Measurements from ENCODE around the gene NYNRIN.

The NYNRIN gene

DNA sequence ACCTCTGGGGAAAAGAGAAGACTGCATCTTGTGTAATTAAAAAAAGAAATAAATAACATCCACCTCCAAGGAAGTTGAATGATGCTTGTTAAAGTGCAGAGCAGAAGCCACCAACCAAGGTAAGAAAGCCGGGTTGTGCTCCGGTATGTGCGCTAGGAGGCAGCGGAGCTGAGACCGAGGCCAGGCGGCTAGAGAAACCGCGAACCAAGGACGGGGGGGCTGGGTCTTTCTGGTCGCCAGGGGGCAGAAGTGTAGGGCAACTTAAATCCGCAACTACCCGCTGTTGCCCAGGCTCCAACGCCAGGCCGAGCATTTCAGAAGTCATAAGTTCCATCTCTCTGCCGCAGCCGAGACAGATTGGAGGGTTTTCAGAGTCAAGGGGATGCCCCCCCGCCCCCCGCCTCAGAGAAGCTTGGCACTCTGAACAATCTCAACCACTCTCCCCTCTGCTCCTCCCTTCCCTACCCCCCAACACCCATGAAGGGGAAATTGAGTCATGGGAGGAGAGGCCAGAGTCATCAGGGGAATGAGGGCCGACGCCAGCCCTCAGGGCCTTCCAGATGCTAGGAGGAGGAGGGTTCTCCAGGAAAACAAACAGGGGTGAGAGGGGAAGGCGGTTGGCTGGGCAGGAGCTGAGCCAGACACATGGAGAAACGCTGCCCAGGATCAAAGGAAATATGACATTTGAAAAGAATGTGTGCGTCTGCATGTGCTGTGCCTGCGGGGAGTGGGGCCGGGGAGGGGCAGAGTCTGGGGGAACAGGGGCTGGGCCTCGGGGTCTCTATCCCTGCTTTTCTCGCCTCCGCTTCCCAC lies 33.0 kb upstream of the NYNRIN start:
- ChIA-PET POLR2A (interaction anchor here (0.7 to 2.4 kb wide), 5 partner anchors 24 to 71 kb away, joined by 4 to 8 read pairs (median 6); partner anchors contain the start of genes CBLN3 and KHNYN), CTCF (interaction anchor here (0.7 to 2.3 kb wide), 33 partner anchors 10 to 150 kb away, joined by 3 to 81 read pairs (median 5); partner anchors contain the start of genes ADCY4, CBLN3, KHNYN and MDP1)
- peaks cover 0 to 23% (median 6%) of the 10 kb centered on the region in 5 experiments for H3K27me3 ChIP-seq (replicated peaks in 2 of 5; ENCODE audit: control insufficient read depth in 4 of 5, insufficient read depth in 5 of 5, low read length in 4 of 5)
- no peaks in the 10 kb centered on the region for H3K36me3 ChIP-seq (ENCODE audit: control insufficient read depth in 4 of 4, insufficient read depth in 4 of 4, low read length in 3 of 4)
- peak; percentile 95 to 98 (median 97) for DNase-seq
- 1% methylated on average over 17 of the region's 28 CpGs for WGBS (ENCODE audit: insufficient coverage)
- H3K27ac ChIP-seq (ENCODE audit: insufficient read depth in 1 of 2, low read depth in 1 of 2, low read length in 2 of 2, poor library complexity in 1 of 2, severe bottlenecking in 2 of 2) = no peak overlapping the region
- H3K4me1 ChIP-seq (ENCODE audit: control extremely low read depth in 1 of 4, control insufficient read depth in 4 of 4, insufficient read depth in 4 of 4, low read length in 3 of 4) = peaks cover 0 to 33% (median 32%) of the 10 kb centered on the region in 4 experiments
- no peaks in the 10 kb centered on the region for H3K9me3 ChIP-seq (ENCODE audit: control extremely low read depth in 1 of 5, control insufficient read depth in 4 of 5, insufficient read depth in 2 of 5, low read depth in 1 of 5, low read length in 4 of 5)
- peak overlapping the region in 1 of 7 experiments; percentile 69 for H3K4me3 ChIP-seq (ENCODE audit: control insufficient read depth in 1 of 7, extremely low read depth in 1 of 7, insufficient read depth in 4 of 7, low read depth in 2 of 7, low read length in 6 of 7)

DNA sequence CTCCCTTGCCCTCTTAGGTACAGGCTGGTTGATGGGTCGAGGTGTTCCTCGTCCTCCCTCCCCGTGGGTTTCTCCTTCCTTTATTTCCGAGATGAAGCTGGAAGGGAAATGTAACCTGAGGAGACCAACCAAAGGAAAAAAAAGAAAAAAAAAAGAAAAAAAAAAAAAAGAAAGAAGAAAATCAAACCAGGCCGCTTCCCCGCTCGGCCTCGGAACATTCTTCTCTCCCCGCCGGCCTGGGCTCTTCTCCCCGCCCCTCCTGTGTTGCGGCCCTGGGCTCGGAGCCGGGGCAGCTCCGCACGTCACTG lies 32.4 kb upstream of the NYNRIN start:
- no peak for DNase-seq
- no peaks in the 10 kb centered on the region for H3K36me3 ChIP-seq (ENCODE audit: control insufficient read depth in 4 of 4, insufficient read depth in 4 of 4, low read length in 3 of 4)
- no peaks in the 10 kb centered on the region for H3K9me3 ChIP-seq (ENCODE audit: control extremely low read depth in 1 of 5, control insufficient read depth in 4 of 5, insufficient read depth in 2 of 5, low read depth in 1 of 5, low read length in 4 of 5)
- no peak overlapping the region for H3K27ac ChIP-seq (ENCODE audit: insufficient read depth in 1 of 2, low read depth in 1 of 2, low read length in 2 of 2, poor library complexity in 1 of 2, severe bottlenecking in 2 of 2)
- POLR2A ChIA-PET = interaction anchor here (1.0 to 2.4 kb wide), 3 partner anchors 64 to 70 kb away, joined by 4 to 7 read pairs (median 6); partner anchors contain the start of genes CBLN3 and KHNYN
- peak overlapping the region in 4 of 7 experiments; percentile 23 to 69 (median 57) for H3K4me3 ChIP-seq (ENCODE audit: control insufficient read depth in 1 of 7, extremely low read depth in 1 of 7, insufficient read depth in 4 of 7, low read depth in 2 of 7, low read length in 6 of 7)
- peaks cover 0 to 33% (median 32%) of the 10 kb centered on the region in 4 experiments for H3K4me1 ChIP-seq (ENCODE audit: control extremely low read depth in 1 of 4, control insufficient read depth in 4 of 4, insufficient read depth in 4 of 4, low read length in 3 of 4)
- CTCF ChIA-PET = interaction anchor here (0.7 to 2.3 kb wide), 22 partner anchors 10 to 124 kb away, joined by 3 to 81 read pairs (median 11); partner anchors contain the start of genes ADCY4, CBLN3, KHNYN and NYNRIN
- peaks cover 0 to 23% (median 6%) of the 10 kb centered on the region in 5 experiments for H3K27me3 ChIP-seq (replicated peaks in 2 of 5; ENCODE audit: control insufficient read depth in 4 of 5, insufficient read depth in 5 of 5, low read length in 4 of 5)
- WGBS (ENCODE audit: insufficient coverage) = 0% methylated on average over 3 of the region's 16 CpGs

DNA sequence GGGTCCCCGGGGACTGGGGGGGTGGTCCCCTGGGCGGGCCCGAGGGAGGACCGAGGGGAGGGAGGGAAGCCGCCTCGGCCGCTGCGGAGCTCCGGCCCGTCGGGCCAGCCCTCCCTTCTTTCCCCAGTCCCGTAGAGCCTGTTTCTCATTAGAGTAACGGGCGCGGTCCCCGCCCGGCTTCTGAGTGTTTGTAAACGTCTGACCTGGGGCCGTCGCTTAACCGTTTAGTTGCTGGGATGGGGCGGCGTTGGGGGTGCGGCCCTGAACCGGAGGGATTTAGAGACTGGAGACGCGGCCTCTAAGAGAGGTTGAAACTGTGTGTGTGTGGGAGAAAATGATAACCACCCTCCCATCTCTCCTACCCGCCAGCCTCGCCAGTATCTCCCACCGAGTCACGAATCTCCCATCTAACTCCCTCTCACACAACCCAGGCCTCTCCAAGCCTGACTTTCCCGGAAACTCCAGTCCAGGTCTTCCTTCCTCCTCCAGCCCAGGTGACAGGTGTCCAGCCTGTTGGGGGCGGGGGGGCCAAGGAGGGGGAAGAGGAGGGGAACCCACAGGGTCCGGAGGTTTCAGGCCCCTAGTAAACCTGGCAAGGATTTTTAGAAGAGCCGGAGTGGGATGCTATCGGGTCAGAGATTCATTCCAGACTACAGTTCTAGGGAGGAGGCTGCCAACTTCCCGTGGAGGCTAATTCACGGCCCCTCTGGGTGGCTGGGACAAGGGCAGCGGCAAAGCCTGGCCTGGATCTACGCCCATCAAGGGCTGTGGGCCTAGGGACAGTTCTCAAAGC lies 31.9 kb upstream of the NYNRIN start:
- H3K27me3 ChIP-seq (replicated peaks in 2 of 5; ENCODE audit: control insufficient read depth in 4 of 5, insufficient read depth in 5 of 5, low read length in 4 of 5) = peaks cover 0 to 23% (median 6%) of the 10 kb centered on the region in 5 experiments
- peak in 2 of 3 donors; percentile 34 to 48 for DNase-seq
- H3K4me1 ChIP-seq (ENCODE audit: control extremely low read depth in 1 of 4, control insufficient read depth in 4 of 4, insufficient read depth in 4 of 4, low read length in 3 of 4) = peaks cover 0 to 33% (median 32%) of the 10 kb centered on the region in 4 experiments
- no peaks in the 10 kb centered on the region for H3K36me3 ChIP-seq (ENCODE audit: control insufficient read depth in 4 of 4, insufficient read depth in 4 of 4, low read length in 3 of 4)
- ChIA-PET POLR2A (interaction anchor here (1.0 to 2.4 kb wide), 3 partner anchors 63 to 69 kb away, joined by 4 to 7 read pairs (median 6); partner anchors contain the start of genes CBLN3 and KHNYN), CTCF (interaction anchor here (0.7 to 2.3 kb wide), 17 partner anchors 10 to 70 kb away, joined by 3 to 81 read pairs (median 12); partner anchors contain the start of genes ADCY4, CBLN3, KHNYN and NYNRIN)
- H3K27ac ChIP-seq (ENCODE audit: insufficient read depth in 1 of 2, low read depth in 1 of 2, low read length in 2 of 2, poor library complexity in 1 of 2, severe bottlenecking in 2 of 2) = no peak overlapping the region
- 4% methylated on average over 18 of the region's 40 CpGs for WGBS (ENCODE audit: insufficient coverage)
- no peaks in the 10 kb centered on the region for H3K9me3 ChIP-seq (ENCODE audit: control extremely low read depth in 1 of 5, control insufficient read depth in 4 of 5, insufficient read depth in 2 of 5, low read depth in 1 of 5, low read length in 4 of 5)
- H3K4me3 ChIP-seq (ENCODE audit: control insufficient read depth in 1 of 7, extremely low read depth in 1 of 7, insufficient read depth in 4 of 7, low read depth in 2 of 7, low read length in 6 of 7) = peak overlapping the region in 6 of 7 experiments; percentile 23 to 69 (median 46)

DNA sequence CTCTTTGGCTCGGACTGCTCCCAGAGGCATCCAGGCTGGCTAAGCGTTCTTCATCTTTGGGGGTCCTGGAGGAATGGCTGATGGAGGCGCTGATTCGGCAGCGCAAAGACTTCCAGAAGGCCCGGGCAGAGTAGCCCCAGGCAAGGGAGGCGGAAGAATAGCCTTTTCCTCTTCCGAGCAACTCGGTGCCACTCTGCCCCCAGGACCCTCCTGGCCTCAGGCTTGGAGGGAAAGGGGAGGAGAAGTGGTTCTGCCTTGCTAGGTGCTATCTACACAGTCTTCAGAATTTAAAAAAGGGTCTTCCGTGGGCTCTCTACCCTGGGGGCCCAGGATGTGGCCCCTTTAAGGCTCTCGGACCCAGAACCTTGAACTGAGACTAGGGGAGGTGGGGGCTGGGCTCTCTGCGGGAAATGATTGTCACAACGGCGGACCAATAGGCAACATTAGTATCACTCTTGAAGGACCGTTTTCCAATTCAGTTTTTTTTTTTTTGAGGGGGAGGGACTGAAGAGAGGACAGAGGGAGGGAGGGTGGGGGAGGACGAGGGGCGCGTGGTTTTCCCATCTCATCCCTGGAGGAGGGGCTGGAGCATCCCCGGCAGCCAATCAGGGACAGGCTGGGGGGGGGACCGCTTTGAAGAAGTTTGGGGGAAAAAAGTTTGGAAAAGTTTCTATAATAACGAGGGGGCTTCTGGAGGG lies 31.1 kb upstream of the NYNRIN start, which contains the start of gene NFATC4:
Gene NFATC4, plus strand, starts transcription at position 671 of the 698 bp plus-strand sequence. CDS start 157 bp downstream, outside the sequence.
- Histone ChIP-seq H3K27me3 (replicated peaks in 2 of 5; ENCODE audit: control insufficient read depth in 4 of 5, insufficient read depth in 5 of 5, low read length in 4 of 5) (peaks cover 0 to 23% (median 6%) of the 10 kb centered on the region in 5 experiments), H3K27ac (ENCODE audit: insufficient read depth in 1 of 2, low read depth in 1 of 2, low read length in 2 of 2, poor library complexity in 1 of 2, severe bottlenecking in 2 of 2) (no peak within 1 kb of the TSS)

DNA sequence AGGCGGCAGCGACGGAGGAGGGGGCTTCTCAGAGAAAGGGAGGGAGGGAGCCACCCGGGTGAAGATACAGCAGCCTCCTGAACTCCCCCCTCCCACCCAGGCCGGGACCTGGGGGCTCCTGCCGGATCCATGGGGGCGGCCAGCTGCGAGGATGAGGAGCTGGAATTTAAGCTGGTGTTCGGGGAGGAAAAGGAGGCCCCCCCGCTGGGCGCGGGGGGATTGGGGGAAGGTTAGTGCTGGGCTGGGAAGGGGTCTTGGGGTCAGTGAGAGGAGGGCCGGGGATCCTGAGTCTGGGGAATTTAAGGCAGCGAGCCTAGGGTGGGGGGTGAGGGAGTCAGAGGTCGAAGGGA lies 30.6 kb upstream of the NYNRIN start:
- H3K4me1 ChIP-seq (ENCODE audit: control extremely low read depth in 1 of 4, control insufficient read depth in 4 of 4, insufficient read depth in 4 of 4, low read length in 3 of 4) = peaks cover 0 to 33% (median 32%) of the 10 kb centered on the region in 4 experiments
- H3K27me3 ChIP-seq (replicated peaks in 2 of 5; ENCODE audit: control insufficient read depth in 4 of 5, insufficient read depth in 5 of 5, low read length in 4 of 5) = peaks cover 0 to 23% (median 6%) of the 10 kb centered on the region in 5 experiments
- no peak for DNase-seq
- H3K9me3 ChIP-seq (ENCODE audit: control extremely low read depth in 1 of 5, control insufficient read depth in 4 of 5, insufficient read depth in 2 of 5, low read depth in 1 of 5, low read length in 4 of 5) = no peaks in the 10 kb centered on the region
- H3K27ac ChIP-seq (ENCODE audit: insufficient read depth in 1 of 2, low read depth in 1 of 2, low read length in 2 of 2, poor library complexity in 1 of 2, severe bottlenecking in 2 of 2) = no peak overlapping the region
- no peaks in the 10 kb centered on the region for H3K36me3 ChIP-seq (ENCODE audit: control insufficient read depth in 4 of 4, insufficient read depth in 4 of 4, low read length in 3 of 4)
- ChIA-PET CTCF (interaction anchor here (1.0 to 1.8 kb wide), 4 partner anchors 36 to 93 kb away, joined by 3 to 9 read pairs (median 4); no protein-coding TSS in a partner anchor), POLR2A (interaction anchor here (0.6 to 1.1 kb wide), 2 partner anchors 36 to 63 kb away, joined by 3 read pairs; no protein-coding TSS in a partner anchor)
- H3K4me3 ChIP-seq (ENCODE audit: control insufficient read depth in 1 of 7, extremely low read depth in 1 of 7, insufficient read depth in 4 of 7, low read depth in 2 of 7, low read length in 6 of 7) = peak overlapping the region in 6 of 7 experiments; percentile 46 to 69 (median 55)
- 0% methylated on average over 6 of the region's 15 CpGs for WGBS (ENCODE audit: insufficient coverage)

More for the DNA sequence above, 31.1 kb upstream of the NYNRIN start, which contains the start of gene NFATC4:
- peak in 1 of 3 donors; percentile 19 for DNase-seq
- ChIA-PET CTCF (interaction anchor here (1.0 to 1.8 kb wide), 2 partner anchors 53 to 64 kb away, joined by 3 to 9 read pairs; no protein-coding TSS in a partner anchor), POLR2A (interaction anchor here (1.1 kb wide), 1 partner anchor 64 kb away, joined by 3 read pairs; no protein-coding TSS in a partner anchor)
- Histone ChIP-seq H3K4me3 (ENCODE audit: control insufficient read depth in 1 of 7, extremely low read depth in 1 of 7, insufficient read depth in 4 of 7, low read depth in 2 of 7, low read length in 6 of 7) (peak within 1 kb of the TSS; percentile 21 to 69 (median 55)), H3K36me3 (ENCODE audit: control insufficient read depth in 4 of 4, insufficient read depth in 4 of 4, low read length in 3 of 4) (no peaks in the 10 kb centered on the region), H3K4me1 (ENCODE audit: control extremely low read depth in 1 of 4, control insufficient read depth in 4 of 4, insufficient read depth in 4 of 4, low read length in 3 of 4) (peaks cover 0 to 33% (median 32%) of the 10 kb centered on the region in 4 experiments), H3K9me3 (ENCODE audit: control extremely low read depth in 1 of 5, control insufficient read depth in 4 of 5, insufficient read depth in 2 of 5, low read depth in 1 of 5, low read length in 4 of 5) (no peaks in the 10 kb centered on the region)
- WGBS (ENCODE audit: insufficient coverage) = 26% methylated on average over 10 of the region's 21 CpGs
